ENCODE data around the gene COL6A2. TPM values are rescaled to one million over a fixed set of nuclear protein-coding genes. Genes with fewer than 3 reads are reported as not detected.

COL6A2 gene
- total RNA-seq, 1 experiment from 2014 or later = 22.0 TPM

GRCh38 chr21:46154155-46154954 lies 56.4 kb downstream of the COL6A2 start:
- no peaks in the 10 kb centered on the region for H3K36me3 ChIP-seq (ENCODE audit: low read depth)
- ChIA-PET POLR2A (ENCODE audit: unreplicated experiment) (interaction anchor here (0.6 kb wide), 1 partner anchor 181 kb away, joined by 3 read pairs; no protein-coding TSS in a partner anchor), CTCF (no interaction called here)
- BruUV-seq (replicated peaks) = no TSS peak
- DNase-seq = no peak
- no peak overlapping the region for H3K27ac ChIP-seq
- H3K27me3 ChIP-seq (ENCODE audit: insufficient read depth, low read depth) = no peaks in the 10 kb centered on the region
- H2AFZ ChIP-seq = no peak overlapping the region
- H3K9me2 ChIP-seq (ENCODE audit: insufficient read depth) = no peaks in the 10 kb centered on the region
- intact Hi-C loops (cut with micrococcal nuclease; ENCODE audit: unreplicated experiment) = no loop called here
- no peaks in the 10 kb centered on the region for H3F3A ChIP-seq (ENCODE audit: insufficient read depth, low read depth)
- no peaks in the 10 kb centered on the region for H3K9me3 ChIP-seq (ENCODE audit: insufficient read depth, low read depth)
- no peaks in the 10 kb centered on the region for H3K4me1 ChIP-seq (replicated peaks; ENCODE audit: insufficient read depth)
- H4K20me1 ChIP-seq (ENCODE audit: insufficient read depth) = no peaks in the 10 kb centered on the region
- no peaks in the 10 kb centered on the region for H3K79me2 ChIP-seq (ENCODE audit: low read depth)
- no peak for TF ChIP-seq EZH2 (IDR thresholded peaks at IDR 0.05; ENCODE audit: low read depth)
- TF ChIP-seq CTCF (conservative IDR thresholded peaks at IDR 0.05) = no peak
- H3K4me2 ChIP-seq = no peak overlapping the region
- H3K4me3 ChIP-seq = no peak overlapping the region

GRCh38 chr21:46154955-46155513 lies 57.1 kb downstream of the COL6A2 start:
- no peak for DNase-seq
- intact Hi-C loops (cut with micrococcal nuclease; ENCODE audit: unreplicated experiment) = no loop called here
- no TSS peak for BruUV-seq (replicated peaks)
- no peaks in the 10 kb centered on the region for H3K79me2 ChIP-seq (ENCODE audit: low read depth)
- no peak overlapping the region for H2AFZ ChIP-seq
- H3K27me3 ChIP-seq (ENCODE audit: insufficient read depth, low read depth) = no peaks in the 10 kb centered on the region
- TF ChIP-seq EZH2 (IDR thresholded peaks at IDR 0.05; ENCODE audit: low read depth) (no peak), CTCF (conservative IDR thresholded peaks at IDR 0.05) (no peak)
- H4K20me1 ChIP-seq (ENCODE audit: insufficient read depth) = no peaks in the 10 kb centered on the region
- H3K36me3 ChIP-seq (ENCODE audit: low read depth) = no peaks in the 10 kb centered on the region
- no peaks in the 10 kb centered on the region for H3K9me2 ChIP-seq (ENCODE audit: insufficient read depth)
- no peak overlapping the region for H3K4me2 ChIP-seq
- no peak overlapping the region for H3K27ac ChIP-seq
- no peaks in the 10 kb centered on the region for H3K4me1 ChIP-seq (replicated peaks; ENCODE audit: insufficient read depth)
- H3K9me3 ChIP-seq (ENCODE audit: insufficient read depth, low read depth) = no peaks in the 10 kb centered on the region
- ChIA-PET POLR2A (ENCODE audit: unreplicated experiment) (interaction anchor here (0.6 kb wide), 1 partner anchor 182 kb away, joined by 3 read pairs; no protein-coding TSS in a partner anchor), CTCF (no interaction called here)
- H3K4me3 ChIP-seq = no peak overlapping the region
- no peaks in the 10 kb centered on the region for H3F3A ChIP-seq (ENCODE audit: insufficient read depth, low read depth)

GRCh38 chr21:46155514-46156377 lies 57.8 kb downstream of the COL6A2 start, which contains the start of gene FTCD:
Gene FTCD, minus strand, starts transcription at chr21:46155579. Its CDS starts 56 bp downstream, at chr21:46155523.
- Histone ChIP-seq H3K4me1 (replicated peaks; ENCODE audit: insufficient read depth) (no peaks in the 10 kb centered on the region), H3K27ac (no peak within 1 kb of the TSS), H3K27me3 (ENCODE audit: insufficient read depth, low read depth) (no peaks in the 10 kb centered on the region), H3K79me2 (ENCODE audit: low read depth) (no peaks in the 10 kb centered on the region), H3K9me2 (ENCODE audit: insufficient read depth) (no peaks in the 10 kb centered on the region), H3K4me3 (no peak within 1 kb of the TSS), H3K36me3 (ENCODE audit: low read depth) (no peaks in the 10 kb centered on the region), H2AFZ (no peak within 1 kb of the TSS), H3F3A (ENCODE audit: insufficient read depth, low read depth) (no peaks in the 10 kb centered on the region), H4K20me1 (ENCODE audit: insufficient read depth) (no peaks in the 10 kb centered on the region), H3K4me2 (no peak within 1 kb of the TSS), H3K9me3 (ENCODE audit: insufficient read depth, low read depth) (no peaks in the 10 kb centered on the region)
- DNase-seq = no peak
- no TSS peak for BruUV-seq (replicated peaks)
- POLR2A ChIA-PET (ENCODE audit: unreplicated experiment) = no interaction called here
- CTCF ChIA-PET = no interaction called here
- no peak for TF ChIP-seq EZH2 (IDR thresholded peaks at IDR 0.05; ENCODE audit: low read depth)
- TF ChIP-seq CTCF (conservative IDR thresholded peaks at IDR 0.05) = no peak
- intact Hi-C loops (cut with micrococcal nuclease; ENCODE audit: unreplicated experiment) = no loop called here
